GM20000 (cell line): ENCODE measurements around the gene BICDL2.

Experiments used
- DNase-seq: peaks from one replicate; pipeline ENCODE4 v3.0.0; 2012; ENCODE audit warnings: low spot score
- TF ChIP-seq, protein P1 (sequence below): IDR thresholded peaks from 2 replicates; pipeline ENCODE4 v1.5.1; 2012; ENCODE audit warnings: mild to moderate bottlenecking, control low read depth; ENCODE audit errors: extremely low read depth, missing control alignments

BICDL2 gene

DNA sequence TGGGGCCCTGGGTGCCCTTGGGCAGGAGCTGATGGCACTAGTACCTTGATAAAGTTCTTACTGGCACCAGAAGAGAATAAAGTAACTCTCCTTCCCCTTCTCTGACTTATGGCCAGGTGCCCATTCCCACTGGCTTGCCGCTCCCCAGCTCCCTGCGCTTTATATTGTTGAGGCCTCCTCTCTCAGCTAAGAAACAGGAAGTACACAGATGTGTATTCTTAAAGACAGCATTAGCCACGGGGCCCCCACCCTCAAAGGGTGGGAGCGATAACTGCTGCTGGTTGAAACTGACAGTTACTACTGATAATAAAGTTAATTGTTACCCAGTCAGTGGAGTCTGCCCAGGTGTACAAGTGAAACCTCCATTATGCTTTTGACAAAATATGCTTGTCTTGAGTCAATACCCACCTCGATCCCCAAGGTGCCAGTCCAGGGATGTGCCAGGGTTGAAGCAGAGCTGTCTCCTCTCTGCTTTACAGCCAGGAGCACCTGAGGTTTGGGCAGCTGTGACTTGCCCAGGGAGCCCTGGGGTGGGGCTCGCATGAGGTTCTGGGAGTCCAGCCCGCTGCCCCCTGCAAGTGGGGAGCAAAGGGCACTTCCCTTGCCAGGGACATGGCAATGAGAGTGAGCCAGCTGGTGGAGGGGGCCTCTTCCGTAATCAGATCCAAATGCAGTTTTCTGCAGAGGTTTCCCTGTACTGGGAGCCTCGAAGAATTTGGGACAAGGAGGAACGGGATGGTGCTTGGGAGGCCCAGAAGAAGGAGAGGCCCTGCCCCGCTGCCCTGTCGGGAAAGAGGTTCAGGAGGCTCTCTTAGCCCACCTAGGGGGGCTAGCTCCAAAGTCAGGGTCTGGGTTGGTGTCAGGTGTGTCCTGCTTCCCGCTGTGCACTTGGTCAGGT lies 29.4 kb downstream of the BICDL2 start:
- peak; percentile 59 for DNase-seq
- TF ChIP-seq, protein P1, sequence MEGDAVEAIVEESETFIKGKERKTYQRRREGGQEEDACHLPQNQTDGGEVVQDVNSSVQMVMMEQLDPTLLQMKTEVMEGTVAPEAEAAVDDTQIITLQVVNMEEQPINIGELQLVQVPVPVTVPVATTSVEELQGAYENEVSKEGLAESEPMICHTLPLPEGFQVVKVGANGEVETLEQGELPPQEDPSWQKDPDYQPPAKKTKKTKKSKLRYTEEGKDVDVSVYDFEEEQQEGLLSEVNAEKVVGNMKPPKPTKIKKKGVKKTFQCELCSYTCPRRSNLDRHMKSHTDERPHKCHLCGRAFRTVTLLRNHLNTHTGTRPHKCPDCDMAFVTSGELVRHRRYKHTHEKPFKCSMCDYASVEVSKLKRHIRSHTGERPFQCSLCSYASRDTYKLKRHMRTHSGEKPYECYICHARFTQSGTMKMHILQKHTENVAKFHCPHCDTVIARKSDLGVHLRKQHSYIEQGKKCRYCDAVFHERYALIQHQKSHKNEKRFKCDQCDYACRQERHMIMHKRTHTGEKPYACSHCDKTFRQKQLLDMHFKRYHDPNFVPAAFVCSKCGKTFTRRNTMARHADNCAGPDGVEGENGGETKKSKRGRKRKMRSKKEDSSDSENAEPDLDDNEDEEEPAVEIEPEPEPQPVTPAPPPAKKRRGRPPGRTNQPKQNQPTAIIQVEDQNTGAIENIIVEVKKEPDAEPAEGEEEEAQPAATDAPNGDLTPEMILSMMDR: no peak

DNA sequence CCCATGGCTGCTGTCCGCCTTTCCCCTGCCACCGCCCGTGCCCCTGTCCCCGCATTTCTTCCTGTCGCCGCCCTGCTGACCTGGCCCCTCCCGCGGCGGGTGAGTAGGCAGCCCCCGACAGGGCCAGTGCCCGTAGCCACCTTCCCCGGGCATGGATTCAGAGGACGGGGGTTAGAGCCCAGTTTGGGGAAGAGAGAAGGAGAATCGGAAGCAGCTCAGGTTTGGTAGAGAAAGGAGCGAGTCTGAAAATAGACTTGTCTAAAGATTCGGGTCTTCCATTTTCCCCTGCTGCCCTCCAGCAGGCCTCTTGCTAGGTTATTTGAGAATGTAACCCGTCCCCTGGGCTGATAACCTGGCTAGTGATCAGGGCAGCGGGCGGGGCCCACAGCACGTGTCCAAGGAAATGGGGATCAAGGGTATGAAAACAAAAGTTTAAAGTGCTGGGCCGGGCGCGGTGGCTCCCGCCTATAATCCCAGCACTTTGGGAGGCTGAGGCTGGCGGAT lies 31.9 kb downstream of the BICDL2 start:
- TF ChIP-seq, protein P1: no peak
- no peak for DNase-seq

DNA sequence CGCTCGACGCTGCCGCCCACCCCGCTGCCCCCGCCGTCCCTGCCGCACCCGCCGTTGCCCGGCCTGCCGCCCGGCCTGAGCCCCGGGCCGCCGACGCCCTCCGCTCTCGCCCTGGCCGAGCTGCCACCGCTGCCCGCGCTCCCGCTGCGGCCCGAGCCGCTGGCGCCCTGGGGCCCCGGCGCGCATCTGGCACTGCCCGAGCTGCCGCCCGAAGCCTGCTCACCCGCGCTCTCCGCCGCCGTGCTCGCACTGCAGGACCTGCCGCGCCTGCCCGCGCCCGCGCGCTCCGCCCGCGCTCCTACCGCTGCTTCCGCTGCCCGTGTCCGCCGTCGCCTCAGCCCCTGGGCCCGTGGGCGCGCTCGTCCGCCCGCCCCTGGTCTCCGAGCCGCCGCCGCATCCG lies 32.4 kb downstream of the BICDL2 start:
- DNase-seq: no peak
- TF ChIP-seq, protein P1: no peak

DNA sequence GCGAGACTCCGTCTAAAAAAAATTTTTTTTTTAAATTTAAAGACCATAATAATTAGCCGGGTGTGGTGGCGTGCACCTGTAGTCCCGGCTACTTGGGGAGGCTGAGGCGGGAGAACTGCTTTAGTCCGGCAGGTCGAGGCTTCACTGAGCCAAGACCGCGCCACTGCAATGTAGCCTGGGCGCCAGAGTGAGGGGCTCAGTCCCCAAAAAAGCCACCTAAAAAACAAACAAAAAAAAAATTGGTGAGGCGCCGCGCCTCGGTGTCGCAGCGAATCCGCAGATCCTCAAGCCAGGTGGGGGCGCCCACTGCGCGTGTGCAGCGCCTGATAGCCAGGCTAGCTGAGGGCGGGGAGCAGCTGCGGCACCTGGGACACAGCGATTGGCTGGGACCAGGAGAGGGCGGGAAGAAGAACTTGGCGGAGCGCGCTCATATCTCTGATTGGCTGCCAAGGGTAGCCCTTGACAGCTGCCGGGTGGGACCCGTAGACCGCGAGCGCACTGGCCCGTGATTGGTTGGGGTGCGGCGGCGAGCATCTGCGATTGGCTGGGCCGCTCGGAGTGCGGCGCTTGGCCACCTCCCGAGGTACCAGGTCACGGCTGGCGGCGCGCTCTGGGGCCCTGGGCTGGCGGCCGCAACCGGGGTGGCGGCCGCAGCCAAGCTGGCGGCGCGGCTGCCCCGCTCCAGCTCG lies 33.0 kb downstream of the BICDL2 start:
- DNase-seq: peak; percentile 99
- TF ChIP-seq, protein P1: peak; percentile 61

DNA sequence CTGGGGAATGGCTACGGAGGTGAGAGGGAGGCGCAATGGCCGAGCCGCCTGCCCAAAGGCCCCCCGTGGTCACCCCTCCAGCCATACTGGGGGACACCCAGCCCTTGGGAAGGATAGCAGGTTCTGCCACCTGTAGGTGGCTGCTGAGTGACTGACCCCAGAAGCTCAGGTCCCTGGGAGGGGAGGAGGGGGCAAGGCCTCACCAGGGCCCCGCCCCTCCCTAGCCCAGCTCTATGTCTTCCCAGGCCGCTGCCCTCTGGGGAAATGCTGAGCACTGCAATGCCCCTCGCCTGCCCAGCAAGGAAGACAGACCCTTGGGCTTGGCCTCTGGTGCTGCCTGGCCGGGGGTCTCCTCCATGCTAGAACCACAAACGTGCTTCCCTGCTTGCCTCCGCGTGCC lies 35.4 kb downstream of the BICDL2 start:
- TF ChIP-seq, protein P1: no peak
- DNase-seq: no peak

DNA sequence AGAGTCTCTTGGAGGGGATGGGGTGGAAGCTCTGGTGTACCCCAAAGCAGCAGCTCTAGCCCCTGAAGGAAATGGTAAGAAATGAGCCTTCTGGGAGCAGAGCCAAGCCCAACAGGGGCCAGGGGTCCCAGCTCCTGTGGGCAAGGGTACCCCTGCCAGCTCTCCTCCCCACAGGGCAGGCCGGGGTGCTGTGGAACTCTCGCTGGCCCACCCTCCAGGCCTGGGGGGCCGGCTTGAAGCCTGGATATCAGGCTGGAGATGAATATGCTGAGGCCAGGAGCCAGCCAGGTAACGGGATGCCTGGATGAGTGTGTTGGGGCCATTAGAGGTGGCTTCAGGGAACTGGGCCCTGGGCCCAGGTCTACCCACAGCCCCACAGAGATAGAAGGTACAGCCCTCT lies 36.2 kb downstream of the BICDL2 start:
- TF ChIP-seq, protein P1: no peak
- no peak for DNase-seq

DNA sequence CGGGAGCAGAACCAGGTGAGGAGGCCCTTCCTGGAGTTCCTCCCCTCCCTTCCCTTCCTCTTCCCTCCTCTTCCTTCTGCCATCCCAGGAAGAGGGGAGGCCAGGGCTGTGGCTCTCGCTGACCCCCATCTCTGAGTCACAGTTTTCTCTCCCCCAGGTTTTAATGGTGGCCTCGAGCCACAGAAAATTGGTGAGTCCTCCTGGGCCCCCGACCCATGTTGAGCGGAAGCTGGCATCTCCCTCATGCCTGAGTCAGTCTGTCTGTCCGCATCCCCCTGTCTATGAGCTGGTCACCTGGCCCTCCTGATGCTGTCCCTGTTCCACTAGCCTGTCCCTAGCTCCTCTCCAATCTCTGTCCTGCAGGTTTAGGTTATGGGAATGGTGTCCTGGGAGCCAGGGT lies 36.8 kb downstream of the BICDL2 start:
- no peak for DNase-seq
- TF ChIP-seq, protein P1: no peak
